Measurements from ENCODE around the gene KIF26A.

- TF ChIP-seq POLR2A (IDR thresholded peaks at IDR 0.05; ENCODE audit: low read length) (peak; percentile 40), GATA1 (IDR thresholded peaks at IDR 0.05; ENCODE audit: low read depth, low read length) (no peak)
Observed at GRCh38 chr14:104138718-104139459, 502 bp downstream of the KIF26A start.
